DND-41 (cell line): ENCODE data around the gene ATP6V0E1.

ENCODE experiments used
- ATAC-seq: fragments of 200-7000 bp; cut with Tn5 transposase; 3 replicates; pipeline ENCODE4 v1.9.1; 2021; ENCODE audit warnings: low read depth; ENCODE audit not compliant: insufficient read depth
- DNase-seq: peaks from one replicate; pipeline ENCODE4 v3.0.0-alpha.2; 2020
- H2AFZ ChIP-seq: 2 replicates; pipeline ENCODE4 v1.6.0; 2012; ENCODE audit warnings: low read depth, low read length
- H3K27ac ChIP-seq: 2 replicates; pipeline ENCODE4 v1.5.1; 2012; ENCODE audit warnings: low read length, inconsistent platforms
- H3K27me3 ChIP-seq: fragments of 200-600 bp; sonication (generic); 2 replicates; pipeline ENCODE4 v1.6.0; 2012; ENCODE audit warnings: low read length, mild to moderate bottlenecking, inconsistent platforms; ENCODE audit not compliant: insufficient read depth, poor library complexity
- H3K36me3 ChIP-seq: 2 replicates; pipeline ENCODE4 v1.5.1; 2012; ENCODE audit warnings: low read length, inconsistent platforms; ENCODE audit not compliant: insufficient read depth
- H3K4me1 ChIP-seq: 2 replicates; pipeline ENCODE4 v1.5.1; 2012; ENCODE audit warnings: mild to moderate bottlenecking, low read length; ENCODE audit not compliant: insufficient read depth
- H3K4me2 ChIP-seq: 2 replicates; pipeline ENCODE4 v1.6.0; 2012; ENCODE audit warnings: mild to moderate bottlenecking, moderate library complexity, low read length, inconsistent platforms; ENCODE audit not compliant: insufficient read depth
- H3K4me3 ChIP-seq, 2 experiments: fragments of 200-600 bp in 1 of 2; shearing (Covaris generic) in 1 of 2; 2 replicates each; pipeline ENCODE4 v1.5.1; 2012 to 2016; ENCODE audit warnings: inconsistent platforms in 2 of 2, low read length in 2 of 2, mild to moderate bottlenecking in 2 of 2, low read depth in 1 of 2, moderate library complexity in 1 of 2
- H3K79me2 ChIP-seq: 2 replicates; pipeline ENCODE4 v1.6.0; 2012; ENCODE audit warnings: low read length, inconsistent platforms; ENCODE audit not compliant: insufficient read depth
- H3K9ac ChIP-seq: 2 replicates; pipeline ENCODE4 v1.6.0; 2012; ENCODE audit warnings: low read depth, mild to moderate bottlenecking, inconsistent platforms, low read length, moderate library complexity
- H3K9me3 ChIP-seq: 2 replicates; pipeline ENCODE4 v1.5.1; 2012; ENCODE audit warnings: low read length, moderate library complexity, mild to moderate bottlenecking, inconsistent platforms; ENCODE audit not compliant: insufficient read depth, severe bottlenecking
- H4K20me1 ChIP-seq: 2 replicates; pipeline ENCODE4 v1.6.0; 2012; ENCODE audit warnings: low read length; ENCODE audit not compliant: insufficient read depth
- EZH2 ChIP-seq: IDR thresholded peaks from 3 replicates; pipeline ENCODE4 v1.6.1; 2012; ENCODE audit warnings: borderline replicate concordance, low read depth, mild to moderate bottlenecking, moderate library complexity, low read length, inconsistent platforms; ENCODE audit not compliant: severe bottlenecking
- TF ChIP-seq, protein P1 (sequence below): IDR thresholded peaks from 2 replicates; pipeline ENCODE4 v1.5.1; 2012; ENCODE audit warnings: borderline replicate concordance, low read length, moderate library complexity, mild to moderate bottlenecking; ENCODE audit not compliant: poor library complexity, severe bottlenecking; ENCODE audit errors: extremely low read depth

The ATP6V0E1 gene

GRCh38 chr5:173004013-173004412 is 20.4 kb downstream of the ATP6V0E1 start:
- H3K4me2 ChIP-seq, result no peak overlapping the region
- no peak for TF ChIP-seq EZH2
- TF ChIP-seq, protein P1, sequence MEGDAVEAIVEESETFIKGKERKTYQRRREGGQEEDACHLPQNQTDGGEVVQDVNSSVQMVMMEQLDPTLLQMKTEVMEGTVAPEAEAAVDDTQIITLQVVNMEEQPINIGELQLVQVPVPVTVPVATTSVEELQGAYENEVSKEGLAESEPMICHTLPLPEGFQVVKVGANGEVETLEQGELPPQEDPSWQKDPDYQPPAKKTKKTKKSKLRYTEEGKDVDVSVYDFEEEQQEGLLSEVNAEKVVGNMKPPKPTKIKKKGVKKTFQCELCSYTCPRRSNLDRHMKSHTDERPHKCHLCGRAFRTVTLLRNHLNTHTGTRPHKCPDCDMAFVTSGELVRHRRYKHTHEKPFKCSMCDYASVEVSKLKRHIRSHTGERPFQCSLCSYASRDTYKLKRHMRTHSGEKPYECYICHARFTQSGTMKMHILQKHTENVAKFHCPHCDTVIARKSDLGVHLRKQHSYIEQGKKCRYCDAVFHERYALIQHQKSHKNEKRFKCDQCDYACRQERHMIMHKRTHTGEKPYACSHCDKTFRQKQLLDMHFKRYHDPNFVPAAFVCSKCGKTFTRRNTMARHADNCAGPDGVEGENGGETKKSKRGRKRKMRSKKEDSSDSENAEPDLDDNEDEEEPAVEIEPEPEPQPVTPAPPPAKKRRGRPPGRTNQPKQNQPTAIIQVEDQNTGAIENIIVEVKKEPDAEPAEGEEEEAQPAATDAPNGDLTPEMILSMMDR, result no peak
- ATAC-seq (no peak), DNase-seq (no peak)
- H3K27ac ChIP-seq, result no peak overlapping the region
- H3K9ac ChIP-seq, result no peak overlapping the region
- no peak overlapping the region for H3K4me3 ChIP-seq
- H3K36me3 ChIP-seq, result no peaks in the 10 kb centered on the region; the same call in 1 of the 2 replicates
- peaks cover 64% of the 10 kb centered on the region for H4K20me1 ChIP-seq
- H2AFZ ChIP-seq, result no peak overlapping the region
- H3K4me1 ChIP-seq, result no peaks in the 10 kb centered on the region
- no peaks in the 10 kb centered on the region for H3K9me3 ChIP-seq
- H3K79me2 ChIP-seq, result peaks cover 97% of the 10 kb centered on the region
- no peaks in the 10 kb centered on the region for H3K27me3 ChIP-seq

DNA sequence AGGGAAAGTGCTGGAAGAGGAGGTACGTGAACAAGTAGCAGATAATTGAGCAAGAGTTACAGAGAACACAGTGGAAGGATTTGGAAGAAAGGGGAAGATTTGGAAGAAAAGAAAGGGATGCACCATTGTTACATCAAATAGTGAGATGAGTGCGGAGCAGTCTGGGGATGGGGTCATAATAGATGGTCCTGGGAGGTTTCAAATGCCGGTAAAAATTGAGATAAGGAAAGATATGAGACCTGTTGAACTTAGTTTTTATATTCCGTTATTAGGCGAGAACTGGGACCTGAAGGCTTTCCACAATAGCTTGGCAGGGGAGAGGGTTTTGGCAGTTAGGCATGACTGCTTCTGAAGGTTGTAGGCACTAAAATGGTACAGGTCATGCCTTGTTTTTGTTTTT is 20.9 kb downstream of the ATP6V0E1 start:
- no peaks in the 10 kb centered on the region; the same call in 1 of the 2 replicates for H3K36me3 ChIP-seq

GRCh38 chr5:173010021-173010420 is 26.4 kb downstream of the ATP6V0E1 start:
- no peaks in the 10 kb centered on the region for H3K4me1 ChIP-seq
- peaks cover 92% of the 10 kb centered on the region for H3K79me2 ChIP-seq
- TF ChIP-seq, protein P1, result no peak
- no peak for TF ChIP-seq EZH2
- peaks cover 9% of the 10 kb centered on the region for H3K36me3 ChIP-seq
- H3K9me3 ChIP-seq, result no peaks in the 10 kb centered on the region
- H3K27me3 ChIP-seq, result no peaks in the 10 kb centered on the region
- DNase-seq (no peak), ATAC-seq (no peak)
- H4K20me1 ChIP-seq, result peaks cover 52% of the 10 kb centered on the region
- H3K4me2 ChIP-seq, result no peak overlapping the region
- no peak overlapping the region for H3K27ac ChIP-seq
- no peak overlapping the region for H3K9ac ChIP-seq
- no peak overlapping the region for H3K4me3 ChIP-seq
- H2AFZ ChIP-seq, result no peak overlapping the region

More for the DNA sequence above, 20.9 kb downstream of the ATP6V0E1 start:
- Histone ChIP-seq H3K4me3 (no peak overlapping the region), H3K79me2 (peaks cover 97% of the 10 kb centered on the region), H3K27me3 (no peaks in the 10 kb centered on the region), H2AFZ (no peak overlapping the region), H3K4me2 (no peak overlapping the region), H3K4me1 (no peaks in the 10 kb centered on the region), H3K9me3 (no peaks in the 10 kb centered on the region), H3K9ac (no peak overlapping the region), H4K20me1 (peaks cover 63% of the 10 kb centered on the region), H3K27ac (no peak overlapping the region)
- ATAC-seq (no peak), DNase-seq (no peak)
- TF ChIP-seq, protein P1, result no peak
- no peak for TF ChIP-seq EZH2
